Tibial nerve (tissue), 3 donors: ENCODE results near the gene FEM1C.

Experiments
- CTCF ChIP-seq, 5 experiments: fragments of 200-600 bp in 3 of 5; fragments of 450-650 bp in 2 of 5; sonication (generic) in 3 of 5; IDR thresholded peaks; one replicate each; pipeline ENCODE4 v1.5.1; 2016 to 2019; ENCODE audit warnings: antibody characterized with exemption in 5 of 5, mild to moderate bottlenecking in 3 of 5, moderate library complexity in 2 of 5
- POLR2A ChIP-seq, 2 donors: fragments of 450-650 bp; IDR thresholded peaks; one replicate each; pipeline ENCODE4 v1.6.1; 2017; ENCODE audit warnings: antibody characterized with exemption in 2 of 2, mild to moderate bottlenecking in 2 of 2, moderate library complexity in 2 of 2

- TF ChIP-seq CTCF (IDR thresholded peaks at IDR 0.05) (no peak), POLR2A (IDR thresholded peaks at IDR 0.05) (no peak)
Observed at GRCh38 chr5:115577329-115577728, 32.8 kb upstream of the FEM1C start.
